ENCODE results near the gene NIN. TPM values are rescaled to one million over a fixed set of nuclear protein-coding genes. Genes with fewer than 3 reads are reported as not detected.

The NIN gene
- total and polyA plus RNA-seq, 5 experiments from 2014 or later = 37.1 to 137 (median 60.2) TPM

DNA sequence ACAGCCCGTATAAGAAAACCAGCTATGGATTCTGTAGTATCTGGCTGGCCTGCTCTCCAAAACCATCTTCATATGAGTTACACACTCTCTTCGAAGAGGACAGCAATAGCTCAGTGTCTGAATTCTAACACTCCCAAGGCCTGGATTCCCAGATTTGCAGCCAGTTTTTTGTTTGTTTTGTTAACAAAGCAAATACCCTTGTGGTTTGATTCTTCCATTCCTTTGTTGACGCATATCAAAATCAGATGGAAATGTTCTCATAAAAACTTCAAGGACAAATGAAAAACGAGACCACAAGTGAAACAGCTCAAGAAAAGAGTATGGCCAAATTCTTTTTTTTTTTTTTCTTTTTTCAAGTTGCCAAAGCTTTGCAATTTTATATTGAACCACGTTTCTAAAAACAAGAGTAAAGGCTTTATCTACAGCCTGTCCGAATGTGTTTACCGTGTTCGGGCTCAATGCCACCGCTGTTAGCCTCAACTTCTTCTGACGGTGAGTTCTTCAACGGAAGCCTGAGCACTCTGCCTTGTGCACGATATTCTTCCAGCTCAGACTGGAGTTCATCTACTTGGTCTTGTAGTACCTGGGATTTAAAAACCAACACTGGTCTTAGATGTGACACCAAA is 67.5 kb downstream of the NIN start:
- ATAC-seq (no peak), DNase-seq (no peak)
- Mint-ChIP-seq H3K4me1 (peaks cover 0 to 11% (median 6%) of the 10 kb centered on the region in 4 donors), H3K4me3 (no peak overlapping the region), H3K27ac (peak overlapping the region in 2 of 10 donors; percentile 48 to 67), H3K9me3 (no peaks in the 10 kb centered on the region), H3K36me3 (peaks cover 10 to 49% (median 29%) of the 10 kb centered on the region in 3 donors), H3K27me3 (no peaks in the 10 kb centered on the region)
- POLR2A ChIA-PET = interaction anchor here (0.7 to 1.2 kb wide), 2 partner anchors 20 to 97 kb away, joined by 3 to 5 read pairs; no protein-coding TSS in a partner anchor

DNA sequence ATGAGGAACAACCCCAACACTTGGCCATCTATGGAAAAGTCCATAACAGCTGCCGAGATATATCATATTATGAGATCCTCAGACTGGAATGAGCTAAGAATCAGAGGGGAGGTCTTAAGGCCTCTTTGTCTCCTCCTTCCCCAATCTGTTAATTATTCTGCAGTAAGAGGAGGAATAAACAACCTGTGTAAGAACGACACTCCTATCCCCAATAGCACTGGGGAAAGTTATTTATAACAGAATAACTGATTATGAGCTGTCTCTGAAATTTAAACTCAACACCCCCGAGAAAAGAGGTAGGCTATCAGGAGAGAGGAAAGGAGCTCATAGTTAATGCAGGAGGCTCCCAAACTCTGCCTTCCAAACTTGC is 68.0 kb downstream of the NIN start:
- POLR2A ChIA-PET = interaction anchor here (0.7 to 1.2 kb wide), 2 partner anchors 21 to 98 kb away, joined by 3 to 5 read pairs; no protein-coding TSS in a partner anchor

DNA sequence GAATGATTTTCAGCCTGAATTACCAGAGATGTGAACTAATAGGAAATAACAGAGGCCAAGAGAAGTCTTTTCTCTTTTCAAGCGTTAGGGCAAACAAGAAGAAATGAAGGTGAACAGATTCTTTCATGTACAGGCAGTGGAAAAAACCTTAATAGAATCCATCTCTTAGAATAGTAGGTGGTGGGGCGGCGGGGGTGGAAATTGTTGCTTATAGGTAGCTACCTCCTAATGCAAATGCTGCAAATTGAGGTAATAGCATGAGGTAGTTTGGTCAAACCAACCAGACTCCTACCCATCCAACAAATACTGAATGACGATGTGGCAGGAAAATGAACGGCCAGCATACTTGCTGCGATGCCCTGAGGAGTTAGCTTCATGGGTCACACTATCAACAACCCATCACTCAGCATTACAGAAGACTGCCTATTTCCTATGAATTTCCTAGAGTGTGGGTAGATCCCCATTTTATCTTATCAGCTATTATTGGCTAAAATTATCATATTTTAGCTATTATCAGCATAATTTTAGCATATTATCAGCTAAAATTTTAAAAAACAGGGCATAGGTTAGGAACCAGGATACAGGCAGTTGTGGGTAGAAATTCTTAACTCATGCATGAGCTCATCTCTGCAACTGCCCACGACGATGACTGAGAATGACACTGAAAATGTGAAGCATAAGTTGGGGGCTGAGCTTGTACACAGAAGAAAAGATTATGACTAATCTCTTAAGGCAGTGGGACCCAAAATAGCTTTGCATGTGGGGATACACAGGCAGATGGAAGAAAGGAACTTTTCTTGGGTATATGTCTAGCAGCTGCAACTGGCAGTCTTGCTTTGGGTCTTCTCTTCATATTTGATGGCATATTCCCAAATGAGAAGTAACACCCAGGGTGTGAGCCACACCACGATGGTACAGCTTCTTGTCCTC is 68.7 kb downstream of the NIN start:
- Mint-ChIP-seq H3K27me3 (no peaks in the 10 kb centered on the region), H3K4me3 (no peak overlapping the region), H3K4me1 (peaks cover 0 to 5% (median 3%) of the 10 kb centered on the region in 4 donors), H3K9me3 (no peaks in the 10 kb centered on the region), H3K27ac (peak overlapping the region in 3 of 10 donors; percentile 17 to 55 (median 29)), H3K36me3 (peaks cover 10 to 42% (median 19%) of the 10 kb centered on the region in 3 donors)
- POLR2A ChIA-PET = interaction anchor here (0.6 kb wide), 1 partner anchor 60 kb away, joined by 3 read pairs; no protein-coding TSS in a partner anchor
- DNase-seq (no peak), ATAC-seq (no peak)

More for the DNA sequence above, 68.0 kb downstream of the NIN start:
- Mint-ChIP-seq H3K4me1 (peaks cover 0 to 5% (median 3%) of the 10 kb centered on the region in 4 donors), H3K4me3 (no peak overlapping the region), H3K9me3 (no peaks in the 10 kb centered on the region), H3K27ac (peak overlapping the region in 3 of 10 donors; percentile 48 to 67 (median 55)), H3K27me3 (no peaks in the 10 kb centered on the region), H3K36me3 (peaks cover 10 to 45% (median 24%) of the 10 kb centered on the region in 3 donors)
- no peak for DNase-seq
- ATAC-seq = no peak

DNA sequence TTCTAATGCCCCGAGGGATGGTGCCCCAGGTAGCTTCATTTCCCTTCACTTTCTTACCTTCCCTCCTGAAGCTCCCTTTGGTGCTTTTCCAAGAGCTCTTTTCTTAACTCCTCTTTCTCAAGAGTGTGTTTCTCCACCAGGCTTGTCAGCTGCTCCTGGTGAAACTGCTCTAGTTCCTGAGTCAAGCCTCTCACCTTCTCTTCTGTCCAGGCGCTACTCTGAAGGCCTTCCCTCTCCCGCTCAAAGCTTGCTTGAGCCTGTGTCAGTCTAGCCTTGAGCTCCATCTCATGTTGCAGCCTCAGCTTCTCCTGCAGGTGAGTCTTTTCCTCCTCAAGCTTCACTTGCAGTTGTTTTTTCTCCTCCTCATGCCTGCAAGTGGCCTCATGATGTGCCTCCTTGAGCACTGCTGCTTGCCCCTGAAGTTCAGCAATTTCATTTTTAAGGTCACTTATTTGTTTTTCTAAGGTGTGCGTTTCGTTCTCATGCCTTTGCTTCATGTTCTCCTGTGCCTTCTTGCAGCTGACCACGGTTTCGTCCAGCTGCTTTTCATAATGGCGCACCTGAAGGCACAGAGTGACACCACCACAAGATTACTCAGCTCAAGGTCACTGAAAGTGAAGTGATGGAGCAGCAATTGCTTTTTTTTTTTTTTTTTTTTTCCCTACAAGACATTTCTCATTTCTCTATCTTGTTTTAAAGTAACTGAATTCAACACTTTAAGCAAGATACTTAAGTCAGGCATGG is 71.0 kb downstream of the NIN start:
- peaks cover 0 to 30% (median 10%) of the 10 kb centered on the region in 3 donors for H3K36me3 Mint-ChIP-seq
- POLR2A ChIA-PET = no interaction called here

DNA sequence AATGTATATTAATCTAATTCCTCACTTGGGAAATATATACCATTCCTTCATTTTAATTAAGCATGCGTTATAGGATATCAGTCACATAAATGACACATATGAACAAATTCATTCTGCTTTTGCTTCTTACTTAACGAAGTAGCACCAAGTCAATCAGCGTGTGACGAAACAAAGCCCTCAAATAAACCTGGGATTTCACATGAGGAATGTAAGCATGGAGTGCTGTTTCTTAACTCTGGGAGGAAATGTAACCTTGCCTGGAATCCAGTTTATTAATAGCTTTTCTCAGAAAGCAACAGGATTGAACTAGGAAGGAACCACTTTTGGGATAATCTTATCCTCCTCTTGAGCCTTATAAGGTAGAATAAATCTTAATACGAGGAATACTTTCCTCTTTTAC is 72.0 kb downstream of the NIN start:
- Mint-ChIP-seq H3K27ac (peak overlapping the region in 1 of 10 donors; percentile 23), H3K9me3 (no peaks in the 10 kb centered on the region), H3K27me3 (no peaks in the 10 kb centered on the region), H3K36me3 (peaks cover 2 to 29% (median 10%) of the 10 kb centered on the region in 3 donors), H3K4me3 (no peak overlapping the region), H3K4me1 (peaks cover 0 to 5% (median 3%) of the 10 kb centered on the region in 4 donors)
- ATAC-seq = no peak
- POLR2A ChIA-PET = no interaction called here
- DNase-seq = no peak

More for the DNA sequence above, 71.0 kb downstream of the NIN start:
- H3K9me3 Mint-ChIP-seq = no peaks in the 10 kb centered on the region
- peaks cover 0 to 5% (median 2%) of the 10 kb centered on the region in 4 donors for H3K4me1 Mint-ChIP-seq
- ATAC-seq (no peak), DNase-seq (no peak)
- H3K27me3 Mint-ChIP-seq = no peaks in the 10 kb centered on the region
- H3K27ac Mint-ChIP-seq = peak overlapping the region in 4 of 10 donors; percentile 43 to 83 (median 61)
- no peak overlapping the region for H3K4me3 Mint-ChIP-seq

DNA sequence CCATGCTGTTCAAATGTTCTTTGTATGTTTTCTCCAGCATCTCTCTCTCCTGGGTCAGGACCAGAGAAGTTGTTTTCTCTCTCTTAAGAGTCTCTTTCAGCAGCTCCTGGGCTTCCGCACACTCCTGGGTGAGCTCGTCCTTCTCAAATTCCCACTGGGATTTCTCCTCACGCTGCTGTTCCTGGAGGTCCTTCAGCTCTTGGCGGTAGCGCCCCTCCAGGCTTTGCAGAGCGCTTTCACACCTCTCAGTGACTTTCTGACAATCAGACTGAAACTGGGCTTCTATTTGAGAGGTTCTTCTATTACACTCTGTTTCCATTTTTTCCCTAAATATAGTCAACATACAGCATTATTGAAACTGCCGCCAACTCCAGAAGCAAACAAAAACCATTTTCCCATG is 72.7 kb downstream of the NIN start:
- Mint-ChIP-seq H3K27me3 (no peaks in the 10 kb centered on the region), H3K9me3 (no peaks in the 10 kb centered on the region), H3K4me3 (no peak overlapping the region), H3K4me1 (peaks cover 0 to 5% (median 3%) of the 10 kb centered on the region in 4 donors), H3K27ac (no peak overlapping the region), H3K36me3 (peaks cover 8 to 30% (median 10%) of the 10 kb centered on the region in 3 donors)
- POLR2A ChIA-PET = no interaction called here
- ATAC-seq (no peak), DNase-seq (no peak)

DNA sequence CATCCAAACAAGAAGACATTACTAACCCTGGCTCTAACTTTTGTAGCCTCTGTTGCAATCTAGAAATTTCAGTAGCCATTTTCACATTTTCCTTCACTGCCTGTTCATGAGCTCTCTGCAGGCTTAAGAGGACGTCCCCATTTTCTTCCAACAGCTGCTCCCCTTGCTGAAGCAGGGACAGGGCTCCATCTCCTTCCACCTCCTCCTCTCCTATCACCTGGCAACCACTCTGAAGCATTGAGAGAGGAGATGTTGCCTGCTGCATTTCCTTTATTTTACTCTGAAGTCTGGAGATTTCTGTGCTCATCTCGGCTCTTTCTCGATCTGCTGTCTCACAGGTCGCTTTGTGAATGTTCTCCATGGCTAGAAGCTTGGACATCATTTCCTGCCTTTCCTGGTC is 73.3 kb downstream of the NIN start:
- H3K36me3 Mint-ChIP-seq = peaks cover 10 to 30% (median 14%) of the 10 kb centered on the region in 3 donors

DNA sequence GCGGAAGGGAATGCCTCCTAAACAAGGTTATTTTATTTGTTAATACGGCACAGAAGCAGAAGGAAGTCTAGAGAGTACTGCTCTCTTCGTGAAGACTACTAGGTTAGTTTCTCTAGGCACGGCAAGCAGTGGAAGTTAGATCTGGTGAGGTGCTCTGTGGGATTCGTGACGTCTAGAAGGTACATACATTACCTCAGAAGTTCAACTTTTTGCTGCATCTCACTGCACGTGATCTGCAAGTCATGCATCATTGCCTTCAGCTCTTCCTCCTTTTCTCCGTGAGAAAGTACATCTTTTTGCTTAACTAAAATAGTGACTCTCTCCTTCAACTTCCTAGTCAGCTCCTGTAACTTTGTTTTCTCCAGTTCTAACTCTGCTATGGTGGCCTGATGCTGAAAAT is 74.7 kb downstream of the NIN start:
- peak in 1 of 10 donors; percentile 18 for DNase-seq
- H3K36me3 Mint-ChIP-seq = peaks cover 5 to 29% (median 27%) of the 10 kb centered on the region in 3 donors

More for the DNA sequence above, 73.3 kb downstream of the NIN start:
- Mint-ChIP-seq H3K4me1 (peaks cover 0 to 5% (median 3%) of the 10 kb centered on the region in 4 donors), H3K27ac (no peak overlapping the region), H3K27me3 (no peaks in the 10 kb centered on the region), H3K4me3 (no peak overlapping the region), H3K9me3 (no peaks in the 10 kb centered on the region)
- DNase-seq (no peak), ATAC-seq (no peak)
- POLR2A ChIA-PET = no interaction called here

DNA sequence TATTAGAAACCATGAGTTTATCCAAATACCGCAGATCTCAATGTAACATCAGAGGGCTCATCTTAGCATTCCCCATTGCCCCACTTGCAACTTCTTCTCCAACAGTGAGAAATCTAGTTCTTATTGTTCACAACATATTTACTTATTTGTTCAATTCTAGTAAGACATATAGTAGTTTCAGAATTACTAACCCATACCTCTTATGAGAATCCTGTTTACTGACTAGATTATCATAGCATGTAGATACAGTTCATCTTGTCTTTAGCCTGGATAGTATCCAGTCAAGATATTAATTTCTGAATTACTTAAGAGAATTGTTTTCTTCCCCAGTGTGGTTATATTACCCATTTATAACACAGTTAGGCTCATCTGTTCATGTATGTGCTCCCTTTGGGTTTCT is 80.6 kb downstream of the NIN start:
- peaks cover 13 to 84% (median 57%) of the 10 kb centered on the region in 3 donors for H3K36me3 Mint-ChIP-seq
- ATAC-seq (no peak), DNase-seq (no peak)
- no peaks in the 10 kb centered on the region for H3K9me3 Mint-ChIP-seq
- POLR2A ChIA-PET = no interaction called here
- no peaks in the 10 kb centered on the region for H3K27me3 Mint-ChIP-seq
- H3K27ac Mint-ChIP-seq = peak overlapping the region in 6 of 10 donors; percentile 26 to 65 (median 40)
- peaks cover 12 to 30% (median 18%) of the 10 kb centered on the region in 4 donors for H3K4me1 Mint-ChIP-seq
- no peak overlapping the region for H3K4me3 Mint-ChIP-seq

More for the DNA sequence above, 74.7 kb downstream of the NIN start:
- peak in 1 of 2 donors; percentile 54 for ATAC-seq
- Mint-ChIP-seq H3K27ac (no peak overlapping the region), H3K27me3 (no peaks in the 10 kb centered on the region), H3K4me3 (no peak overlapping the region), H3K9me3 (no peaks in the 10 kb centered on the region), H3K4me1 (peaks cover 0 to 5% (median 3%) of the 10 kb centered on the region in 4 donors)
- POLR2A ChIA-PET = no interaction called here

DNA sequence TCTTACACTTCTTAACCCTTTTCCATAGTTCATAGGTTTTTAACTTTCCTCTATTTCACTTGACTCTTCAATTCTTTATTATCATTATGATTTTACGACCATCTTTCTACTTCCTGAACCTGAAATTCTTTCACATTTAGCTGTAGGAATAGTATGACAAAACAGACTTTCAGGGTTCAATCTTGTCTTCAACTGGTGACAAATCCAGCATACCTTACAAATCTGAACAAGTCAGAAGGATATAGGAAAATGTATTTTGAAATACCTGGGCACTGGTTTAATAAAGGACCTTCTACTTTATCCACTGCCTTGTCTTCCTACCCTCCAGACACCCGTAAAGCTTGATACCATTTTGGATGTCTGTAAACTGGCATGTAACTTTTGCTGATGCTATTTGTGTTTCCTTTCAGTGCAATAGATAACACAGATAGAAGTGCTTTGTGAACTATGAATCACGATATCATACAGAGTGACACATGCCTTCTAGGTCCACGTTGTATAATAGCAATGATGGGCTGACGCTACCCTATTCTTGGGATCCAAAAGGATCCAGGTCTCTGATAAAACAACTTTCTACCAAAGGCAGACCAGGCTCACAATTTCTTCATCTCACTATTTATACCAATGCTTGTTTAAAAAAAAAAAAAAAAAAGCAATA is 85.4 kb downstream of the NIN start:
- Mint-ChIP-seq H3K4me3 (no peak overlapping the region), H3K4me1 (peaks cover 10 to 24% (median 18%) of the 10 kb centered on the region in 4 donors), H3K9me3 (no peaks in the 10 kb centered on the region), H3K36me3 (peaks cover 6 to 95% (median 42%) of the 10 kb centered on the region in 3 donors), H3K27ac (peak overlapping the region in 7 of 10 donors; percentile 20 to 74 (median 65)), H3K27me3 (no peaks in the 10 kb centered on the region)
- ATAC-seq (no peak), DNase-seq (no peak)
- POLR2A ChIA-PET = interaction anchor here (0.7 kb wide), 1 partner anchor 114 kb away, joined by 7 read pairs; no protein-coding TSS in a partner anchor

DNA sequence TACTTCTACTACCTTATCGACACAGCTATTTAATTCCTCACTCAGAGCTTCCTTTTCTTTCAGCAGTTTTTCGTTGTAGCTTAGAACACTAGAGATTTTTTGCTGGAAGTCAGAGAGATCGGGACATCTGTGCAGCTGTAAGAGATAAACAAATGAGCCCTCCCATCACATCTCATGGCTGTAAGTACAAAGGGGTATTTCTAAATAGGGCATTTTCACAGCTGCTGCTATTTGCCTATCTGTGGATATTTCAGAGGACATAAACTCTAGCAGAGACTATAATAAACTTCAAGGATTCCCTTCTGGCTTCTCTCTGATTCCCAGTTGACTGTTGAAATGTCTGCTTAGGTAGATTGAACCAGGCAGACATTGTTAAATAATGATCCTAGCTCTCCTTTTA is 86.7 kb downstream of the NIN start:
- no peak overlapping the region for H3K4me3 Mint-ChIP-seq
- no peaks in the 10 kb centered on the region for H3K27me3 Mint-ChIP-seq
- ATAC-seq (no peak), DNase-seq (no peak)
- H3K36me3 Mint-ChIP-seq = peaks cover 0 to 97% (median 31%) of the 10 kb centered on the region in 3 donors
- POLR2A ChIA-PET = no interaction called here
- peaks cover 8 to 27% (median 16%) of the 10 kb centered on the region in 4 donors for H3K4me1 Mint-ChIP-seq
- peak overlapping the region in 4 of 10 donors; percentile 11 to 86 (median 44) for H3K27ac Mint-ChIP-seq
- no peaks in the 10 kb centered on the region for H3K9me3 Mint-ChIP-seq

DNA sequence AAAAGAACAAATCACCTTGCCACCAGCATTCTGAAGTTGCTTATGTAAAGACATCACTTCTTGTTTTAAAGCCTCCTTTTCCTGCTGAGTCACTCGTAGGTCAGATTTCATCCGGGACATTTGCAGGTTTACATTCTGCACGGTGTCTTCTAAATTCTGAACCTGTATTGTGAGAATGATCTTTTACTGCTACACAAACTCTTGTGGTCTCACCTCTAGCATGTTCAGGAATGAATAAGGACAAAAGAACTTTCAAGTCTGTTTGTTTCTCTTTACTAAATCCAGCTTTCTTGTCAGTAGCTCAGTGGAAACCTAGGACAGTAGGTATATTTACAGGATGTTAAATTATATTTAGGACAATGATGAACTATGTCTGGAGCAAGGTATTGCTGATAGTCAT is 89.4 kb downstream of the NIN start:
- H3K4me1 Mint-ChIP-seq = peaks cover 0 to 14% (median 3%) of the 10 kb centered on the region in 4 donors
- DNase-seq = no peak

More for the DNA sequence above, 89.4 kb downstream of the NIN start:
- H3K9me3 Mint-ChIP-seq = no peaks in the 10 kb centered on the region
- peak overlapping the region in 4 of 10 donors; percentile 2 to 61 (median 24) for H3K27ac Mint-ChIP-seq
- POLR2A ChIA-PET = no interaction called here
- H3K27me3 Mint-ChIP-seq = no peaks in the 10 kb centered on the region
- ATAC-seq = no peak
- H3K36me3 Mint-ChIP-seq = peaks cover 0 to 96% (median 26%) of the 10 kb centered on the region in 3 donors
- H3K4me3 Mint-ChIP-seq = no peak overlapping the region
